Thyroid gland (tissue), 4 donors: Measurements from ENCODE around the gene TMEM43.

Experiments used
- POLR2A ChIP-seq, 2 donors: fragments of 450-650 bp; IDR thresholded peaks; one replicate each; pipeline ENCODE4 v1.6.1; 2017; ENCODE audit warnings: antibody characterized with exemption in 2 of 2, mild to moderate bottlenecking in 2 of 2, moderate library complexity in 1 of 2
- TF ChIP-seq, protein P1 (sequence below), 6 experiments: fragments of 200-600 bp in 3 of 6; fragments of 450-650 bp in 3 of 6; sonication (generic) in 3 of 6; IDR thresholded peaks; one replicate each; pipeline ENCODE4 v1.5.1; 2016 to 2019; ENCODE audit warnings: antibody characterized with exemption in 6 of 6, mild to moderate bottlenecking in 2 of 6, inconsistent platforms in 1 of 6, moderate library complexity in 1 of 6

DNA sequence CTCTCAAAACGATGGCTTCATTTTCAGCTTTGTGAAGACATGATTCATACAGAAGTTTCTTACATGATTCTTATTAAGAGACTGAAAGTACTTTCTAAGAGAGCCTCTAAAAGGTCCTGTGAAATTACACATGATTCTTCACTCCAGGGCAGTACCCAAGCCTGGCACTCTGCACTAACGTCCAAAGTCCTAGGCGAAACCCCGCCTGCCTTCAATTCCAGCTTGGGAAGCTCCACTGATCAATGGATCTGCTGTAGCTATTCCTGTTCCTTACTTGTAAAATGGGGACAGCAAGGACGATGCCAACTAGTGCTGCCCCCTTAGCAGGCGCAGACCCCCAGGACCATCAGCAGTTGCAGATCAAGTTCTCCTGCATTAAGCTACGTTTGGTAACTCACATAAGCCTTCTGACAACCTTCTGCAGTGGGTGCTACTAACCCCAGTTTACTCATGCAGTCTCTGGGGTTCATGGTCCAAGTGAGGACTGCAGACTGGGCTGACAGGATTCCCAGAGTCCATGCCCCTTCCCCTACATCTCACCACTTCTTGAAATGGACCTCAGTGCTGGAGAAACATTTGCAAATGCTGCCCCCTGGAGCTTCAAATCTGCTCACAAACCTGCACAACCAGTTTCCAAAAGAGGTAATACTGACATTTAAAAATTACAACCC lies 10.8 kb upstream of the TMEM43 start:
- TF ChIP-seq, protein P1, sequence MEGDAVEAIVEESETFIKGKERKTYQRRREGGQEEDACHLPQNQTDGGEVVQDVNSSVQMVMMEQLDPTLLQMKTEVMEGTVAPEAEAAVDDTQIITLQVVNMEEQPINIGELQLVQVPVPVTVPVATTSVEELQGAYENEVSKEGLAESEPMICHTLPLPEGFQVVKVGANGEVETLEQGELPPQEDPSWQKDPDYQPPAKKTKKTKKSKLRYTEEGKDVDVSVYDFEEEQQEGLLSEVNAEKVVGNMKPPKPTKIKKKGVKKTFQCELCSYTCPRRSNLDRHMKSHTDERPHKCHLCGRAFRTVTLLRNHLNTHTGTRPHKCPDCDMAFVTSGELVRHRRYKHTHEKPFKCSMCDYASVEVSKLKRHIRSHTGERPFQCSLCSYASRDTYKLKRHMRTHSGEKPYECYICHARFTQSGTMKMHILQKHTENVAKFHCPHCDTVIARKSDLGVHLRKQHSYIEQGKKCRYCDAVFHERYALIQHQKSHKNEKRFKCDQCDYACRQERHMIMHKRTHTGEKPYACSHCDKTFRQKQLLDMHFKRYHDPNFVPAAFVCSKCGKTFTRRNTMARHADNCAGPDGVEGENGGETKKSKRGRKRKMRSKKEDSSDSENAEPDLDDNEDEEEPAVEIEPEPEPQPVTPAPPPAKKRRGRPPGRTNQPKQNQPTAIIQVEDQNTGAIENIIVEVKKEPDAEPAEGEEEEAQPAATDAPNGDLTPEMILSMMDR (IDR thresholded peaks at IDR 0.05): peak in 2 of 6 experiments; percentile 15 to 24
- TF ChIP-seq POLR2A (IDR thresholded peaks at IDR 0.05): no peak
